KMS-11 (cell line): ENCODE data around the gene PDHX.

Source experiments
- H2AFZ ChIP-seq: fragments of 200-600 bp; sonication (generic); 2 replicates; pipeline ENCODE4 v1.6.1; 2016; ENCODE audit warnings: antibody characterized with exemption, mixed run types, low read depth
- H3K27ac ChIP-seq: fragments of 200-600 bp; sonication (generic); 2 replicates; pipeline ENCODE4 v1.6.1; 2016; ENCODE audit warnings: mild to moderate bottlenecking, mixed run types
- H3K27me3 ChIP-seq: fragments of 200-600 bp; sonication (generic); 2 replicates; pipeline ENCODE4 v1.6.1; 2017; ENCODE audit warnings: mild to moderate bottlenecking, low read depth, mixed run types, moderate library complexity; ENCODE audit not compliant: insufficient read depth
- H3K36me3 ChIP-seq: fragments of 200-600 bp; sonication (generic); 2 replicates; pipeline ENCODE4 v1.6.1; 2017; ENCODE audit warnings: mild to moderate bottlenecking, mixed run types; ENCODE audit not compliant: insufficient read depth
- H3K4me1 ChIP-seq: fragments of 200-600 bp; sonication (generic); 2 replicates; pipeline ENCODE4 v1.6.1; 2016; ENCODE audit warnings: mild to moderate bottlenecking, low read depth, mixed run types; ENCODE audit not compliant: poor library complexity, severe bottlenecking
- H3K4me2 ChIP-seq: fragments of 200-600 bp; sonication (generic); 2 replicates; pipeline ENCODE4 v1.7.0; 2016; ENCODE audit warnings: mild to moderate bottlenecking, mixed run types
- H3K4me3 ChIP-seq: fragments of 200-600 bp; sonication (generic); IDR thresholded peaks from 2 replicates; pipeline ENCODE4 v1.6.1; 2017; ENCODE audit warnings: low read depth, low read length, mixed read lengths; ENCODE audit not compliant: insufficient read depth
- H3K79me2 ChIP-seq: fragments of 200-600 bp; sonication (generic); 2 replicates; pipeline ENCODE4 v1.6.1; 2016; ENCODE audit warnings: low read depth, mixed run types; ENCODE audit not compliant: insufficient read depth
- H3K9ac ChIP-seq: fragments of 200-600 bp; sonication (generic); 2 replicates; pipeline ENCODE4 v1.6.1; 2016; ENCODE audit warnings: mild to moderate bottlenecking, mixed run types
- H4K20me1 ChIP-seq: fragments of 200-600 bp; sonication (generic); 2 replicates; pipeline ENCODE4 v1.6.1; 2016; ENCODE audit warnings: mild to moderate bottlenecking, mixed run types; ENCODE audit not compliant: insufficient read depth
- TF ChIP-seq, protein P1 (sequence below): fragments of 200-600 bp; sonication (generic); conservative IDR thresholded peaks from 2 replicates; pipeline ENCODE4 v1.6.1; 2017; ENCODE audit warnings: low read depth, mild to moderate bottlenecking, antibody characterized with exemption, low read length, moderate library complexity, mixed read lengths

Gene PDHX

DNA sequence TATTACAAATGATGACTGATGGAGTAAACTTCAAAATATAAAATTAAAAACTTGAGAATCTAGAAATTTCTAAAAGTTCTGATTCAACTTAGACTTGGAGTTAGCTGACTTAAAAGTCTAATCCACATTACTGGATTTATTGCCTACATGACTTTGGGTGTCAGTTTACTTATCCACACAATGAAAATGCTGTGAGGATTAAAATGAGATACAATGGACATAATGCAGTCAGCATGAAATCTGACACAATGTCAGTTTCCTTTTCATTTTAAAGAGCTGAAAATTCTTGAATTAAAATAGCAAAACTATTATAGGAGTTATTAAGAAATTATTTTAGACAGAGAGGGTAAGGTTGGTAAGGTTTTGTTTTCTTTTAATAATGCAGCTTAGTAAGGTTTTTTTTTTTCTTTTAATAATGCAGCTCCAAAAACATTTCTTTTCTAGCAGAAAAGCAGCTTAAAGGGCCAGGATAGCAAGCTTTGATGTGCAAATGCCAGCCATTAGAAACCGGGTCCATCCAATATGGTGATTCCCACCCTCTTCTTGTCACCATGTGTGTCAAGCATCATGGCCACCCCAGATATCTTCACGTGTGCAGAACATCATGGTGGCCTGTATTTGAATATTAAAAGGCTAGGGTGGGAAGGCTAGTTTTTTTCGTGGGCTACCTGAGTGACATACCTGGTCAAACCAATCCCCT is 19.1 kb upstream of the PDHX start:
- Histone ChIP-seq H2AFZ (no peak overlapping the region), H3K27ac (no peak overlapping the region), H3K4me1 (no peaks in the 10 kb centered on the region), H3K9ac (no peak overlapping the region), H3K4me2 (no peak overlapping the region), H3K36me3 (no peaks in the 10 kb centered on the region), H4K20me1 (no peaks in the 10 kb centered on the region), H3K79me2 (no peaks in the 10 kb centered on the region), H3K27me3 (no peaks in the 10 kb centered on the region), H3K4me3 (no peak overlapping the region)
- TF ChIP-seq, protein P1, sequence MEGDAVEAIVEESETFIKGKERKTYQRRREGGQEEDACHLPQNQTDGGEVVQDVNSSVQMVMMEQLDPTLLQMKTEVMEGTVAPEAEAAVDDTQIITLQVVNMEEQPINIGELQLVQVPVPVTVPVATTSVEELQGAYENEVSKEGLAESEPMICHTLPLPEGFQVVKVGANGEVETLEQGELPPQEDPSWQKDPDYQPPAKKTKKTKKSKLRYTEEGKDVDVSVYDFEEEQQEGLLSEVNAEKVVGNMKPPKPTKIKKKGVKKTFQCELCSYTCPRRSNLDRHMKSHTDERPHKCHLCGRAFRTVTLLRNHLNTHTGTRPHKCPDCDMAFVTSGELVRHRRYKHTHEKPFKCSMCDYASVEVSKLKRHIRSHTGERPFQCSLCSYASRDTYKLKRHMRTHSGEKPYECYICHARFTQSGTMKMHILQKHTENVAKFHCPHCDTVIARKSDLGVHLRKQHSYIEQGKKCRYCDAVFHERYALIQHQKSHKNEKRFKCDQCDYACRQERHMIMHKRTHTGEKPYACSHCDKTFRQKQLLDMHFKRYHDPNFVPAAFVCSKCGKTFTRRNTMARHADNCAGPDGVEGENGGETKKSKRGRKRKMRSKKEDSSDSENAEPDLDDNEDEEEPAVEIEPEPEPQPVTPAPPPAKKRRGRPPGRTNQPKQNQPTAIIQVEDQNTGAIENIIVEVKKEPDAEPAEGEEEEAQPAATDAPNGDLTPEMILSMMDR = no peak

DNA sequence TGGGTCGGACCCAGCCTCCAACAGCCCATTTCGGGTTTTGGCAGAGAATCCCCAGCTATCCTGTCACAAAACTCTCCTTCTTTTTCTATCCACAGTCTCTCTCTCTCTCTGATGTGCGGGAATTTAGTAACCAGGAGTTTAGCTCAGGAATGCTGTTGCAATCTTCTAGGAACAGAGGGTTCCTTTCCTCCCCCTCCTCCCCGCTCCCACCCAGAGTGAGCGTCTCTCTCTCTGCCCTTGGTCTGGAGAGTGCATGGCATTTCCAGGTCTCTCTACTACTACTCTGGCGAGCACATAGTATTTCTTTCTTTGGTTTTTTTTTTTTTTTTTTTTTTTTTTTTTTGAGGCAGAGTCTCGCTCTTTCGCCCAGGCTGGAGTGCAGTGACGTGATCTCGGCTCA is 17.9 kb upstream of the PDHX start:
- H3K79me2 ChIP-seq = no peaks in the 10 kb centered on the region
- no peak overlapping the region for H3K4me3 ChIP-seq
- no peaks in the 10 kb centered on the region for H3K27me3 ChIP-seq
- no peak overlapping the region for H2AFZ ChIP-seq
- H3K36me3 ChIP-seq = no peaks in the 10 kb centered on the region
- H3K4me2 ChIP-seq = no peak overlapping the region
- no peak overlapping the region for H3K9ac ChIP-seq
- H3K27ac ChIP-seq = no peak overlapping the region
- TF ChIP-seq, protein P1 = no peak
- H3K4me1 ChIP-seq = no peaks in the 10 kb centered on the region
- no peaks in the 10 kb centered on the region for H4K20me1 ChIP-seq

DNA sequence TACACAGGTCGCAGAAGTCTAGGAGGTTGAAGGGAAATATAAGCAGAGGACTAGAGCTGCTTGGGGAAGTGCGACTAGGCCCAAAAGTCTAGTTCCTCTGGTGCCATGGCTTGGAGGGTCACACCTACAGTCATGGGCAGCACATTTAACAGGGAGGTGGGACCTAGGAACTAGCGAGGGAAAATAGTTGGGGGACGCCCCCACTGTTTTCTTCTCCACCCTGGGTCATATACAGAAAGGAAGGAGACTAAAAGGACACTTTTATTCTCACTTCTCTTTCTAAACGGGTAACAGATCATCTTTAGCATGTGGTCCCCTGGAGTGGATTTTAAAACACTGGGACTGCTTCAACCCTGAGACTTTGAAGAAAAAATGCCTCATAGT is 16.8 kb upstream of the PDHX start:
- H3K36me3 ChIP-seq = no peaks in the 10 kb centered on the region

DNA sequence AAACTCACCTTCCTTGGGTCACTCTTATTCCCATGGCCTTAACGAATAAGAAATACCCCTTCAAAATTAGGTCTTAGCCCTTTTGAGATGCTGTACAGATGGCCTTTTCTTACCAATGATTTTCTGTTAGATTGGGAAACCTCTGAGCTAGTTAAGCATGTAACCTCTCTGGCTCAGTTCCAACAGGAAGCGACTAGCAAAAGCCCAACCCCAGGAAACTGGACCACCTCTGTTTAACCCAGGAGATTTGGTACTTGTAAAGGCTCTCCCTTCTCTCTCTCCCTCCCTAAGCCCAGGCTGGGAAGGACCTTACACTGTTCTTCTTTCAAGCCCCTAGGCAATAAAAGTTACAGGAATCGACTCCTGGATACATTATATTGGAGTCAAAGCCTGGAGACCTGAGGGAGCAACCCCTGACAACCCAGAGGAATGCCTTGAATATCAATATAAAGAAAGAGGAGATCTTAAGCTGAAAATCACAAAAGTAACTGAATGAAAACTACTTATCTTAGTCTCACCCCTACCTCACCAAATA is 11.9 kb upstream of the PDHX start:
- H3K79me2 ChIP-seq = no peaks in the 10 kb centered on the region; the same call in 1 of the 2 replicates
- H4K20me1 ChIP-seq = no peaks in the 10 kb centered on the region
- H2AFZ ChIP-seq = no peak overlapping the region
- H3K4me3 ChIP-seq = no peak overlapping the region
- H3K27ac ChIP-seq = no peak overlapping the region
- TF ChIP-seq, protein P1 = no peak
- H3K4me1 ChIP-seq = peaks cover 14% of the 10 kb centered on the region
- no peaks in the 10 kb centered on the region for H3K27me3 ChIP-seq
- no peaks in the 10 kb centered on the region for H3K36me3 ChIP-seq
- H3K9ac ChIP-seq = no peak overlapping the region
- no peak overlapping the region for H3K4me2 ChIP-seq

More for the DNA sequence above, 16.8 kb upstream of the PDHX start:
- TF ChIP-seq, protein P1 = no peak
- Histone ChIP-seq H3K4me2 (no peak overlapping the region), H2AFZ (no peak overlapping the region), H4K20me1 (no peaks in the 10 kb centered on the region), H3K27me3 (no peaks in the 10 kb centered on the region), H3K4me3 (no peak overlapping the region), H3K4me1 (no peaks in the 10 kb centered on the region), H3K79me2 (no peaks in the 10 kb centered on the region), H3K9ac (no peak overlapping the region), H3K27ac (no peak overlapping the region)
